DOHH2 (cell line): ENCODE results near the gene MSMP.

ENCODE experiments used
- EZH2phosphoT487 ChIP-seq: fragments of 200-600 bp; sonication (generic); IDR thresholded peaks from 2 replicates; pipeline ENCODE4 v1.6.1; 2017; ENCODE audit warnings: borderline replicate concordance, mild to moderate bottlenecking, antibody characterized with exemption, low read length, moderate library complexity, mixed read lengths
- TF ChIP-seq, protein P1 (sequence below): fragments of 200-600 bp; sonication (generic); IDR thresholded peaks from one replicate; pipeline ENCODE4 v1.5.1; 2014; ENCODE audit warnings: antibody characterized with exemption, mild to moderate bottlenecking, low read depth, low read length; ENCODE audit not compliant: poor library complexity, severe bottlenecking

- TF ChIP-seq, protein P1, sequence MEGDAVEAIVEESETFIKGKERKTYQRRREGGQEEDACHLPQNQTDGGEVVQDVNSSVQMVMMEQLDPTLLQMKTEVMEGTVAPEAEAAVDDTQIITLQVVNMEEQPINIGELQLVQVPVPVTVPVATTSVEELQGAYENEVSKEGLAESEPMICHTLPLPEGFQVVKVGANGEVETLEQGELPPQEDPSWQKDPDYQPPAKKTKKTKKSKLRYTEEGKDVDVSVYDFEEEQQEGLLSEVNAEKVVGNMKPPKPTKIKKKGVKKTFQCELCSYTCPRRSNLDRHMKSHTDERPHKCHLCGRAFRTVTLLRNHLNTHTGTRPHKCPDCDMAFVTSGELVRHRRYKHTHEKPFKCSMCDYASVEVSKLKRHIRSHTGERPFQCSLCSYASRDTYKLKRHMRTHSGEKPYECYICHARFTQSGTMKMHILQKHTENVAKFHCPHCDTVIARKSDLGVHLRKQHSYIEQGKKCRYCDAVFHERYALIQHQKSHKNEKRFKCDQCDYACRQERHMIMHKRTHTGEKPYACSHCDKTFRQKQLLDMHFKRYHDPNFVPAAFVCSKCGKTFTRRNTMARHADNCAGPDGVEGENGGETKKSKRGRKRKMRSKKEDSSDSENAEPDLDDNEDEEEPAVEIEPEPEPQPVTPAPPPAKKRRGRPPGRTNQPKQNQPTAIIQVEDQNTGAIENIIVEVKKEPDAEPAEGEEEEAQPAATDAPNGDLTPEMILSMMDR = peak; percentile 91
- TF ChIP-seq EZH2phosphoT487 = no peak
Observed at GRCh38 chr9:35736201-35736633, 17.9 kb downstream of the MSMP start.
